ENCODE data around the gene NCOA5. TPM values are rescaled to one million over a fixed set of nuclear protein-coding genes. Genes with fewer than 3 reads are reported as not detected.

NCOA5 gene
- total and polyA plus RNA-seq, 2 experiments from 2014 or later, result 14.3 to 20.4 TPM

- TF ChIP-seq CTCF (IDR thresholded peaks at IDR 0.05; ENCODE audit: low read depth, low read length), result no peak
- no peak for DNase-seq (ENCODE audit: low read depth in 1 of 2, low spot score in 1 of 2)
- Histone ChIP-seq H3K4me1 (ENCODE audit: low read depth) (no peaks in the 10 kb centered on the region), H3K27ac (no peak overlapping the region), H3K4me3 (no peak overlapping the region), H3K27me3 (peaks cover 80% of the 10 kb centered on the region), H3K36me3 (peaks cover 5% of the 10 kb centered on the region), H3K9me3 (ENCODE audit: low read depth) (no peaks in the 10 kb centered on the region)
Observed at GRCh38 chr20:46056027-46056833, 33.5 kb downstream of the NCOA5 start.

GRCh38 chr20:46055269-46055668 lies 34.5 kb downstream of the NCOA5 start:
- peaks cover 80% of the 10 kb centered on the region for H3K27me3 ChIP-seq
- H3K9me3 ChIP-seq (ENCODE audit: low read depth), result no peaks in the 10 kb centered on the region
- no peak overlapping the region for H3K27ac ChIP-seq
- no peak for DNase-seq (ENCODE audit: low read depth in 1 of 2, low spot score in 1 of 2)
- H3K4me3 ChIP-seq, result no peak overlapping the region
- H3K36me3 ChIP-seq, result no peaks in the 10 kb centered on the region
- no peak for TF ChIP-seq CTCF (IDR thresholded peaks at IDR 0.05; ENCODE audit: low read depth, low read length)
- no peaks in the 10 kb centered on the region for H3K4me1 ChIP-seq (ENCODE audit: low read depth)

GRCh38 chr20:46054606-46055005 lies 35.2 kb downstream of the NCOA5 start:
- H3K27ac ChIP-seq, result no peak overlapping the region

GRCh38 chr20:46053416-46053815 lies 36.3 kb downstream of the NCOA5 start:
- DNase-seq (ENCODE audit: low read depth in 1 of 2, low spot score in 1 of 2), result no peak
- Histone ChIP-seq H3K9me3 (ENCODE audit: low read depth) (no peaks in the 10 kb centered on the region), H3K4me3 (no peak overlapping the region), H3K36me3 (no peaks in the 10 kb centered on the region), H3K27me3 (peaks cover 69% of the 10 kb centered on the region), H3K4me1 (ENCODE audit: low read depth) (no peaks in the 10 kb centered on the region), H3K27ac (no peak overlapping the region)
- TF ChIP-seq CTCF (IDR thresholded peaks at IDR 0.05; ENCODE audit: low read depth, low read length), result no peak

More at GRCh38 chr20:46054606-46055005, 35.2 kb downstream of the NCOA5 start:
- Histone ChIP-seq H3K4me3 (no peak overlapping the region), H3K27me3 (peaks cover 74% of the 10 kb centered on the region), H3K4me1 (ENCODE audit: low read depth) (no peaks in the 10 kb centered on the region), H3K36me3 (no peaks in the 10 kb centered on the region), H3K9me3 (ENCODE audit: low read depth) (no peaks in the 10 kb centered on the region)
- no peak for DNase-seq (ENCODE audit: low read depth in 1 of 2, low spot score in 1 of 2)
- no peak for TF ChIP-seq CTCF (IDR thresholded peaks at IDR 0.05; ENCODE audit: low read depth, low read length)

GRCh38 chr20:46051556-46052308 lies 38.0 kb downstream of the NCOA5 start:
- H3K4me3 ChIP-seq, result no peak overlapping the region
- TF ChIP-seq CTCF (IDR thresholded peaks at IDR 0.05; ENCODE audit: low read depth, low read length), result no peak
- H3K27me3 ChIP-seq, result peaks cover 65% of the 10 kb centered on the region

More at GRCh38 chr20:46051556-46052308, 38.0 kb downstream of the NCOA5 start:
- no peak for DNase-seq (ENCODE audit: low read depth in 1 of 2, low spot score in 1 of 2)
- no peaks in the 10 kb centered on the region for H3K36me3 ChIP-seq
- H3K4me1 ChIP-seq (ENCODE audit: low read depth), result no peaks in the 10 kb centered on the region
- no peaks in the 10 kb centered on the region for H3K9me3 ChIP-seq (ENCODE audit: low read depth)
- no peak overlapping the region for H3K27ac ChIP-seq
